Stimulated activated CD8-positive, alpha-beta memory T cell treated with anti-CD3 and anti-CD28 coated beads, Interleukin-15, amount 100 ng/mL, for 1 hour (primary cell): ENCODE data around the gene APOL5.

Source experiments
- DNase-seq: peaks from one replicate; pipeline ENCODE4 v3.0.0-alpha.2; 2020; ENCODE audit warnings: low read depth

Gene APOL5

GRCh38 chr22:35742342-35743100 is 24.8 kb downstream of the APOL5 start:
- no peak for DNase-seq

GRCh38 chr22:35743326-35743860 is 25.7 kb downstream of the APOL5 start:
- no peak for DNase-seq

- DNase-seq = no peak
These were observed 28.6 kb downstream of the APOL5 start for GRCh38 chr22:35746248-35746647.

- no peak for DNase-seq
These were observed 29.5 kb downstream of the APOL5 start for GRCh38 chr22:35746946-35747703.

- DNase-seq = no peak
These were observed 32.1 kb downstream of the APOL5 start for GRCh38 chr22:35749808-35750207.

- DNase-seq = no peak
These were observed 34.6 kb downstream of the APOL5 start for GRCh38 chr22:35752006-35752862.

GRCh38 chr22:35752863-35753189 is 35.2 kb downstream of the APOL5 start:
- no peak for DNase-seq

- DNase-seq = no peak
These were observed 37.1 kb downstream of the APOL5 start for GRCh38 chr22:35754761-35755160.

GRCh38 chr22:35756722-35757121 is 39.0 kb downstream of the APOL5 start:
- DNase-seq = no peak

GRCh38 chr22:35758394-35758793 is 40.7 kb downstream of the APOL5 start:
- DNase-seq = no peak

- DNase-seq = no peak
These were observed 43.4 kb downstream of the APOL5 start for GRCh38 chr22:35761037-35761436.

GRCh38 chr22:35766654-35767580 is 49.2 kb downstream of the APOL5 start:
- DNase-seq = no peak

GRCh38 chr22:35769974-35770373 is 52.3 kb downstream of the APOL5 start:
- no peak for DNase-seq

- no peak for DNase-seq
These were observed 57.7 kb downstream of the APOL5 start for GRCh38 chr22:35775339-35775738.

- no peak for DNase-seq
These were observed 59.8 kb downstream of the APOL5 start for GRCh38 chr22:35777335-35777975.
